Esophagus (tissue), 2 donors: ENCODE data around the gene CC2D2A. TPM values are rescaled to one million over a fixed set of nuclear protein-coding genes. Genes with fewer than 3 reads are reported as not detected.

ENCODE experiments used
- H3K27ac ChIP-seq, 2 donors: one replicate each; pipeline ENCODE4 v1.5.1; 2013; ENCODE audit warnings: low read depth in 2 of 2, mild to moderate bottlenecking in 2 of 2, inconsistent platforms in 1 of 2, low read length in 1 of 2, moderate library complexity in 1 of 2
- H3K27me3 ChIP-seq, 2 donors: one replicate each; pipeline ENCODE4 v1.6.1; 2013; ENCODE audit warnings: low read length in 2 of 2, control low read depth in 1 of 2, mild to moderate bottlenecking in 1 of 2; ENCODE audit not compliant: insufficient read depth in 2 of 2, control insufficient read depth in 1 of 2
- H3K36me3 ChIP-seq, 2 donors: one replicate each; pipeline ENCODE4 v1.6.1; 2013; ENCODE audit warnings: low read length in 1 of 2; ENCODE audit not compliant: control insufficient read depth in 2 of 2, insufficient read depth in 2 of 2
- H3K4me1 ChIP-seq, 2 donors: one replicate each; pipeline ENCODE4 v1.6.1; 2013; ENCODE audit warnings: low read length in 1 of 2; ENCODE audit not compliant: control insufficient read depth in 2 of 2, insufficient read depth in 2 of 2
- H3K4me3 ChIP-seq, 2 donors: one replicate each; pipeline ENCODE4 v1.5.1; 2013; ENCODE audit warnings: low read length in 2 of 2, mild to moderate bottlenecking in 2 of 2, low read depth in 1 of 2, moderate library complexity in 1 of 2
- H3K9me3 ChIP-seq, 2 donors: one replicate each; pipeline ENCODE4 v1.6.1; 2013; ENCODE audit warnings: mild to moderate bottlenecking in 2 of 2, low read depth in 1 of 2, low read length in 1 of 2, moderate library complexity in 1 of 2; ENCODE audit not compliant: control insufficient read depth in 2 of 2, insufficient read depth in 1 of 2
- WGBS, 2 donors: extraction: QIAGEN DNeasy Blood & Tissue Kit; methylation state at CpG; one replicate each; pipeline ENCODE4 v1.1.7; 2013; 5-methylcytosine and 5-hydroxymethylcytosine counted together
- polyA plus RNA-seq, 2 donors: library from polyadenylated mRNA; stranded (reverse); fragments of 200-250 nt; gene quantifications; one replicate each; pipeline ENCODE4 v1.2.3, GENCODE V29; 2013
- donor health status: healthy with polysubstance abuse.
- donor health status: Bipolar disorder and iron deficiency.

Gene CC2D2A
- polyA plus RNA-seq, 2 donors, result 4.0 to 4.5 TPM

DNA sequence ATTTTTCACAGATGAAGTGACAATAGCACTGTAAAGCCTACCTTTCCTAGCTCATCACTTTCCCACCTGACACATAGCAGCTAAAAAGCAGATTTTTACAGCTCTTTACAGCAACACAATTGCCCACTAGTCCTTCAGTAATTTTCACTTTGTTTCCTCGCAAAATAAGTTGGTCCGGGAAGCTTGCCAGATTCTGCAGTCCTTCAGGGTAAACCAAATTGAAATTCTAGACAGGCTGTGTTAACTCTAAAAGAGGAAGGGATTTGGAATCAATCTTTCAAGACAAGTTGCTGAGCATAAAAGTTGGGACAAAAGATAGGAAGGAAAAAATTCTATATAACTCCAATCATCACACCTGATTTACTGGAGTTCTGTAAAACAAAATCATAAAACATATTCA lies 33.2 kb upstream of the CC2D2A start:
- WGBS, 2 donors, result 5 to 9% methylated on average over 2 of the region's 2 CpGs
- H3K4me1 ChIP-seq, result peaks cover 0 to 3% of the 10 kb centered on the region in 2 donors

DNA sequence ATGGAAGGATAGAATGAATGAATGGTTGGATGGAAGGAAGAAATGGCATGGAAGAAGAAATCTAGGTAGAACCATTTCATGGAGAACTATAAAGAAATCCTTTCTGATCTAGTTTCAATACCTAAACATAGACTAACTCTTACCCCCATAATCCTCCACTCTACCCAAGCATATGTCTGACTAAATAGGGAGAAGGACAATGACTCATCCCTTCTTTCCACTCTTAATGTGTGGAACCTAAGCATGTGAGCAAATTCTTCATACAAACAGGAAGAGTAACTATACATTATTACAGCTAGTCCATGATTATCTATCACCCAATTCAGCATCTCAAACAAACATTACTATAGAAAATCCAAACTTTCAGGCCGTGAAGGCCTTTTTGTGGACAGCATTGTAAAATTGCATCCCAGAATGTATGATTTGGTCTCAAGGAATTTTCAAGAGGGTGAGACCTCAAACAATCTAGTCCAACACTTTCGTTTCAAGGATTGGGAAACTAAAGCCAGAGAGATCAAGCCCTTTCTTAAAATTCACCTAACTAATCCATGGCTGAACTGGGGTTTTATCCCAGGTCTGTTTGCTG lies 30.6 kb upstream of the CC2D2A start:
- no peaks in the 10 kb centered on the region for H3K36me3 ChIP-seq
- no peak overlapping the region for H3K4me3 ChIP-seq
- peaks cover 0 to 2% of the 10 kb centered on the region in 2 donors for H3K9me3 ChIP-seq
- 62 to 69% methylated on average over 2 of the region's 2 CpGs for WGBS, 2 donors
- no peak overlapping the region for H3K27ac ChIP-seq
- no peaks in the 10 kb centered on the region for H3K27me3 ChIP-seq
- H3K4me1 ChIP-seq, result peaks cover 0 to 3% of the 10 kb centered on the region in 2 donors

More for the DNA sequence above, 33.2 kb upstream of the CC2D2A start:
- Histone ChIP-seq H3K36me3 (no peaks in the 10 kb centered on the region), H3K4me3 (no peak overlapping the region), H3K9me3 (no peaks in the 10 kb centered on the region), H3K27me3 (no peaks in the 10 kb centered on the region), H3K27ac (no peak overlapping the region)

DNA sequence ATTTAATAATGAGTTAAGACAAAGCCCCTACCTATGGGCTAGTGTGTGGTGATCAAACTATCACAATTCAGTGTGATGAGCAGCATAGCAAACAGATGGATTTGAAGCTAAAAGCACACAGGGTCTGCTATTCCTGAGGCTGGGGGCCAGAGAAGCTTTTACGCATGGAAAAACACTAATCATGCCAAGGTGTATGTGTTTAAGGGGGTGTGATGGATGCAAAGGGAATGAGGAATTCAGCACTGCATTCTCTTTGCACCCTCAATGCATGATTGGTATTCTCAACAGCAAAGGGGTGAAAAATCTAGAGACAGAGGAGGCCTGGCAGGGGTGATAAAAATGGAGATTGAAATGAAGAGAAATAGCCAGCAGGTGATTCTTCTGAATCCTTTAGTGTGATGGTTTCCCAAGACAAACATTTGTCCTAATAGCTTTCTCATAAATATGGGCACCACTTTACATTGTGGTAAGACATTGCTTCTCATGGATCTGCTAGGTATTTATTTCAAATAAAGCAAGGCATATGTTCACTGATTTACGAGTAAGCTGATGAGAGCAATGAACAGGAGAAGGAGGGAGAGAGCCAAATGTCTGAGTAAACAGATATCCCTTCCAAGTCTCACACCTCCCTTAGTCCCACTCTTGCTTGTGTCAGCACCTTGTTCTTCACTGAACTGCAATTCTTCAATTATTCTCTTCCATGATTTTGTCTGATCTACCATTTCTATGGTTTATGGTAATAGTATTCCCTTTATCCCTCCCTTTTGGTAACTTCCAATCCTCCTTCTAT lies 26.1 kb upstream of the CC2D2A start:
- WGBS, 2 donors, result 69 to 81% methylated on average over 2 of the region's 2 CpGs
- Histone ChIP-seq H3K27ac (no peak overlapping the region), H3K9me3 (peaks cover 0 to 2% of the 10 kb centered on the region in 2 donors), H3K4me3 (no peak overlapping the region), H3K36me3 (no peaks in the 10 kb centered on the region), H3K27me3 (no peaks in the 10 kb centered on the region), H3K4me1 (peaks cover 0 to 2% of the 10 kb centered on the region in 2 donors)

DNA sequence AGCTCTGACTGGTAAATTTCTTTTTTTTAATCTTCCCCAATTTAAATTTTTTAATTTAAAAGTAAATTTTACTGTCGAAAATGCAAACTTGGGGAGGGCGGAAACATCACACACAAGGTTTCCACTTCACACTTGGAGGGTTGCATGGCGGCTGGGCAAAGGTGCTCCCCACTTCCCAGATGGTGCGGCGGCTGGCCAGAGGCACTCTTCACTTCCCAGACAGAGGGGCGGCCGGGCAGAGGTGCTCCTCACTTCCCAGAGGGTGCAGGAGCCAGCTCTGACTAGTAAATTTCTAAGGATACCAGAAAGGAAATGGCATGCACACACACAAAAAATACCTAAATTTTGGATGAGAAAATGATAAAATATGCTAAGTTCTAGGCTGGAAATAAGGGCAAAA lies 25.4 kb upstream of the CC2D2A start:
- Histone ChIP-seq H3K9me3 (peaks cover 0 to 2% of the 10 kb centered on the region in 2 donors), H3K27ac (no peak overlapping the region), H3K4me1 (peaks cover 0 to 2% of the 10 kb centered on the region in 2 donors), H3K4me3 (no peak overlapping the region), H3K36me3 (no peaks in the 10 kb centered on the region), H3K27me3 (no peaks in the 10 kb centered on the region)
- 90 to 93% methylated on average over 7 of the region's 7 CpGs for WGBS, 2 donors

DNA sequence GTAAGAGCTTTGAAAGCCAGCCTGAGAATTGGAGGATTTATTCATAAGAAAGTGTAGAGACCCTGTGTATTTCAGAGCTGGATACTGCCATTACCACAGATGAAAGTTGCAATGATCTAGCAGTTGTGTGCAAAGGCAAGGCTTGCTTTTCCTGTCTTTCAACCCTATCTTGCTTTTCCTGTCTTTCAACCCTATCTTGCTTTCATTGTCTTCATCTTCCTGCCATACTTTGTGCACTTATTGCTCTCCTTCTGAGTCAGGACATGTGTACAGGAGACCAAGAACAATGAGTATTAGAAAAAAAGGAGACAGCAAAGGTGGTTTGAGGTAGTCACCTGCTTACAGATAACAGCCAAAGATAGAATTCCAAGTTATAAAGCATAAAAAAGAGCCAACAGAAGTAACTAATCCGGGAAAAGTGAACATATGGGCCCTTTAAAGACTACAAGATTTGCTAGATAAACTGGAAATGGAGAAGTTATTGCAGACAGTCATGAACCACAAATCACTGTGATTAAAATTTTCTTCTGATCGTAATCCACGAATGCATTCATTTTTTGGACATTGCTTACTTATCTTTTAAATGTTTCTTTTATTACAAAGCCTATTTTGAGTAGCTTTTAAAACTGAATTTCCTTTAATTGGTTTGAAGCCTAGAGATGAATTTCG lies 24.7 kb upstream of the CC2D2A start:
- no peak overlapping the region for H3K27ac ChIP-seq

DNA sequence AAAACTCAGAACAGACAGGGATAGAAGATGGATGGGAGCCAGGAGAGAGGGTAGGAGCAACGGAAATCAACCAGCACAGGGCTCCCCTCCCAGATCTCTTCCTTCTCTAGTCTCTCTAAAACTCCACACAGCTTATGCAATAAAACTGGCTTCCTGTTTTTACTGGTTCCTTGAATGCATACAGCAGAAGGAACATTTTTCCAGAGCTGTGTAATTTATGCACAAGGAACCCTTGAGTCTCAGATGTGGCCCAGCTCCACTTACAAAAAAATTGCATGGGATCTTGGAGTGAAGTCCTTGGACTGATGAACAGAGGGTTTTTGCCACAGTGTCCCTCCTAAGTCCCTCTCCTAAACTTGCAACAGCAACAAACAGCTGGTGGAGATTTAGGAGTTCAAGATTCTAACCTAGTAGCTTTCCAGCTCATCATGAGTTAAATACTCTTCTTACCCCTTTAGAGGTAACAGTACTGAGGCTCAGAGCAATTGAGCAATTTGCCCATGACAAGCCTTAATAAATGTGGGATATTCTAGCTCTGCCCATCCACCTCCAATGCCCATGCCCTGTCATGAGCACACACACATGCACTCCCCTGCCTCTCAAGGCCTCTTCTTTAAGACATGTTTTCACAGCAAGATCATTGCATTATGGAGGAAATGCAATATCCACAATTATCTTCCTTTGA lies 18.4 kb upstream of the CC2D2A start:
- H3K4me3 ChIP-seq, result no peak overlapping the region
- no peaks in the 10 kb centered on the region for H3K36me3 ChIP-seq
- no peaks in the 10 kb centered on the region for H3K9me3 ChIP-seq
- WGBS, 2 donors, result 13 to 23% methylated on average over 1 of the region's 1 CpG
- H3K4me1 ChIP-seq, result peaks cover 0 to 4% of the 10 kb centered on the region in 2 donors
- H3K27me3 ChIP-seq, result no peaks in the 10 kb centered on the region
- peak overlapping the region in 1 of 2 donors; percentile 15 for H3K27ac ChIP-seq

More for the DNA sequence above, 24.7 kb upstream of the CC2D2A start:
- H3K4me1 ChIP-seq, result peaks cover 0 to 2% of the 10 kb centered on the region in 2 donors
- peaks cover 0 to 2% of the 10 kb centered on the region in 2 donors for H3K9me3 ChIP-seq
- H3K4me3 ChIP-seq, result no peak overlapping the region
- H3K36me3 ChIP-seq, result no peaks in the 10 kb centered on the region
- WGBS, 2 donors, result 42 to 50% methylated on average over 4 of the region's 4 CpGs
- no peaks in the 10 kb centered on the region for H3K27me3 ChIP-seq

DNA sequence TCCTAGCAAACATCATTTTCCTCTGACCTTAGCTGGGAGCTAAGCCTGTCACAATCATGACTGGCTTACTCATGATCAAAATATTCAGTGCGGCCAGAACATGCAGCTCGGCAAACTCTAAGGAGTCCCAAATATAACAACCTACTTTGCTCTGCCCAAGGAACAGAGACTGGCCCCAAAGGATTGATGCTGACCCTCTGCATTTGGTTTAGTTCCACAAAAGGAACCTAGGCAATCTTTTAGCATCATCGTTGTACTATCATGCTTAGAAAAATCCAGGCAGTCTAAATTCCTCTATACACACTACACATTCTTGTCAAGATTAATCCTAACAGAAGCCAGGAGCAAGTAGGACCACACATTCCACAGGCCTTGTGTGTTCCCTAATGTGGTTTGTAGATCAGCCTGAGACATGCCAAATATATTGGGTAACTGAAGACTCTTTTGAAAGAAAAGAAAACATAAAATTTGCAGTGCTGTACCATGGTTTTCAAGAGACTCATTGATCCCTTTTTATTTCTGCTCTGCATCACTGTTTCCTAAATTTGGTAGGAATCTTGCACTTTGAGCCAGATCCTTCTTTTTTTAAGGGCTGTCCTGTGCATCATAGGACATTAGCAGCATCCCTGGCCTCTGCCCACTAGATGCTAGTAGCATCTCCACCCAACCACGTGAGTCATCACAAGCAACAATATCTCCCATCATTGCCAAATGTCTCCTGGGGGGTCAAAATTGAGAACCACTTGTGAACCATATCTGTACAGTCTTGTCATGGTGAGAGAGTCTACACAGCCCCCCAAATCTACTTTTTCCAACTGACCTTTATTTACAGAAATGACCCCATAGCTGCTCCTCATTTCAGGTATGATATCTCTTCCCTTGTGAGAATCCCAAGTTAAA lies 17.6 kb upstream of the CC2D2A start:
- Histone ChIP-seq H3K27me3 (no peaks in the 10 kb centered on the region), H3K9me3 (no peaks in the 10 kb centered on the region), H3K4me3 (no peak overlapping the region), H3K36me3 (no peaks in the 10 kb centered on the region), H3K4me1 (peaks cover 0 to 4% of the 10 kb centered on the region in 2 donors), H3K27ac (peak overlapping the region; percentile 18 to 37)
- 32 to 51% methylated on average over 4 of the region's 4 CpGs for WGBS, 2 donors

DNA sequence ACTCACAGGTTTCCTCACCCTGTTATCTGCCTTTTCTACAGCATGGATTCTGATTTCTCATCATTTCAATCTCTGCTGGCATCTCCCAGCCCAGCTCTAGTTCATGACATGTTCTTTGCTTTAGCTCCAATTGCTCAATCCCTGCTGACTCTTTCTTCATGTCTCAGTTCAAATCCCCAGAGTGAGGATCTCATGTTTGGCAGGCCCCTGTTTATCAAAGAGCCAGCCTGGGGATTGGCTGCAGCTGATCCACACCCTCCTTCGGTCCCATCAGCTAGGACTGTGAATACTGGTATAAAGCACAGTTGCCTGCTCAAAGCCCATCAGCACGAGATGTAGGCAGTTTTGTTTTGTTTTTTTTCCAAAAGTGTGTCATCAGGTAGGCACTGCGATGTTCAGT lies 14.4 kb upstream of the CC2D2A start:
- peak overlapping the region in 1 of 2 donors; percentile 49 for H3K27ac ChIP-seq
- WGBS, 2 donors, result 75 to 81% methylated on average over 3 of the region's 3 CpGs

More for the DNA sequence above, 14.4 kb upstream of the CC2D2A start:
- Histone ChIP-seq H3K4me1 (peaks cover 0 to 4% of the 10 kb centered on the region in 2 donors), H3K27me3 (no peaks in the 10 kb centered on the region), H3K4me3 (no peak overlapping the region), H3K9me3 (no peaks in the 10 kb centered on the region), H3K36me3 (no peaks in the 10 kb centered on the region)
